GM12874 (cell line): ENCODE measurements around the gene HSFX2.
"Not testable (repeated sequence)": the region's sequence is repeated elsewhere in the genome, so short reads cannot be mapped to it uniquely, and the experiment has no call there.

Experiments
- TF ChIP-seq, protein P1 (sequence below): IDR thresholded peaks from 2 replicates; pipeline ENCODE4 v1.5.1; 2011; ENCODE audit warnings: low read depth, mild to moderate bottlenecking, control low read depth, low read length, moderate library complexity; ENCODE audit not compliant: insufficient read depth

HSFX2 gene

GRCh38 chrX:149595214-149595613 is at the start of gene HSFX2:
Gene HSFX2, minus strand, starts transcription at chrX:149595314. Its CDS starts 614 bp downstream, at chrX:149594700.
- TF ChIP-seq, protein P1, sequence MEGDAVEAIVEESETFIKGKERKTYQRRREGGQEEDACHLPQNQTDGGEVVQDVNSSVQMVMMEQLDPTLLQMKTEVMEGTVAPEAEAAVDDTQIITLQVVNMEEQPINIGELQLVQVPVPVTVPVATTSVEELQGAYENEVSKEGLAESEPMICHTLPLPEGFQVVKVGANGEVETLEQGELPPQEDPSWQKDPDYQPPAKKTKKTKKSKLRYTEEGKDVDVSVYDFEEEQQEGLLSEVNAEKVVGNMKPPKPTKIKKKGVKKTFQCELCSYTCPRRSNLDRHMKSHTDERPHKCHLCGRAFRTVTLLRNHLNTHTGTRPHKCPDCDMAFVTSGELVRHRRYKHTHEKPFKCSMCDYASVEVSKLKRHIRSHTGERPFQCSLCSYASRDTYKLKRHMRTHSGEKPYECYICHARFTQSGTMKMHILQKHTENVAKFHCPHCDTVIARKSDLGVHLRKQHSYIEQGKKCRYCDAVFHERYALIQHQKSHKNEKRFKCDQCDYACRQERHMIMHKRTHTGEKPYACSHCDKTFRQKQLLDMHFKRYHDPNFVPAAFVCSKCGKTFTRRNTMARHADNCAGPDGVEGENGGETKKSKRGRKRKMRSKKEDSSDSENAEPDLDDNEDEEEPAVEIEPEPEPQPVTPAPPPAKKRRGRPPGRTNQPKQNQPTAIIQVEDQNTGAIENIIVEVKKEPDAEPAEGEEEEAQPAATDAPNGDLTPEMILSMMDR = not testable (repeated sequence)

DNA sequence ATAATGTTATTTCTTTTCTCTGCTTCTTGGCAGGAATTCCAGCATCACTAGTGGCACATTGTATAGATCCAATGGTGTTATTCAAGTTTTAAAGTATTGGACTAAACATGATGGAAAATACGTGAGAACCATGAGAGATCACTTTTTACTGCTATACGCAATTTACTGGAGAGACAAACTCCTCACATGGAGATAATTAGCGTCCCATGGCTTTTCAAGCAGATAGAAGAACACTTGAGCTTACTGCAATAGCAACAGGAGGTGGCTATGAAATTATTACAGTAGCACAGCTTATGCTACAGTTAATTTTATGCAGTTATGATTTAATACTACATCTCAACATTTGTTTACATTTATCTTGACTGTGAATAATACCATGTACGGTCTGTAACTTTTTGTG is 48.4 kb upstream of the HSFX2 start:
- TF ChIP-seq, protein P1 = no peak

GRCh38 chrX:149641835-149642234 is 46.7 kb upstream of the HSFX2 start:
- TF ChIP-seq, protein P1 = no peak

- TF ChIP-seq, protein P1 = no peak
Measured at GRCh38 chrX:149641432-149641831, 46.3 kb upstream of the HSFX2 start.

GRCh38 chrX:149639568-149639967 is 44.5 kb upstream of the HSFX2 start:
- TF ChIP-seq, protein P1 = no peak

- TF ChIP-seq, protein P1 = no peak
Measured at GRCh38 chrX:149638860-149639259, 43.7 kb upstream of the HSFX2 start.

DNA sequence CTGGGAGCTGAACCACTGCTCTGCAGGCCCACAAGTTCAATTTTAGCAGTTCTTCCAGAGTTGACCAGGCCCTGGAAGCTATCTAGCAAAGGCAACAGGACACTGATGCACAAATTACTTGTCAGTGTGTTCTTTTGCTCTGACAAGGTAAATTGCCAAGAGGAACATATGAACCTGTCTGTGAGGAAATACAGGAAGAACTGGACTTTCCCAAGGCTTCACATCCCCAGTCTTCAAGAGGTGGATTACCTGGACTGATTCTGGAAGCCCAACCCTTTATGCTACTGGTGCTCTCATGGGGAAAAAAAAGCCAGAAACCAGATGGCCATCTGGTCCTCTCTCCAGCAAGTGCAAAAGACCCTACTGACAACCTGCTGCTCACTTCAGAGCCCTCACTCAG is 38.4 kb upstream of the HSFX2 start:
- TF ChIP-seq, protein P1 = no peak
